Measurements from ENCODE around the gene KIF26B.

KIF26B gene

DNA sequence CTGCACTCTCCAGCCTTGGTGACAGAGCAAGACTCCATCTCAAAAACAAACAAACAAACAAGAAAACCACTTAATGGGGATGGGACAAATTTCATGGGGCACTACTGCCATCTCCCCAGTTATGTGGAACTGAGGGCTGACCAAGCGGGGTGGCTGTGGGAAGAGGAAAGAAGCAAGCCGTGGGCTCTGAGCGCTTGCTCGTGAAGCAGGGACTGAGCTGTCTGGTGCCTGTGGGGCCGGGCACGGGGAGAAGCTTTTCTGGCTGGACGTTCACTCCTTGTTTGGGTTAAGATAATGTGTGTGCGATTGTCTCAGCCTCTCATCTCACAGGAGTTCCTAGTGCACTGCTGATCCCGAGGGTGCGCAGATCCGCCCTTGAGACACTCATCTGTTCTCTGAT lies 22.0 kb upstream of the KIF26B start:
- DNase-seq (ENCODE audit: low read depth in 2 of 2): no peak

DNA sequence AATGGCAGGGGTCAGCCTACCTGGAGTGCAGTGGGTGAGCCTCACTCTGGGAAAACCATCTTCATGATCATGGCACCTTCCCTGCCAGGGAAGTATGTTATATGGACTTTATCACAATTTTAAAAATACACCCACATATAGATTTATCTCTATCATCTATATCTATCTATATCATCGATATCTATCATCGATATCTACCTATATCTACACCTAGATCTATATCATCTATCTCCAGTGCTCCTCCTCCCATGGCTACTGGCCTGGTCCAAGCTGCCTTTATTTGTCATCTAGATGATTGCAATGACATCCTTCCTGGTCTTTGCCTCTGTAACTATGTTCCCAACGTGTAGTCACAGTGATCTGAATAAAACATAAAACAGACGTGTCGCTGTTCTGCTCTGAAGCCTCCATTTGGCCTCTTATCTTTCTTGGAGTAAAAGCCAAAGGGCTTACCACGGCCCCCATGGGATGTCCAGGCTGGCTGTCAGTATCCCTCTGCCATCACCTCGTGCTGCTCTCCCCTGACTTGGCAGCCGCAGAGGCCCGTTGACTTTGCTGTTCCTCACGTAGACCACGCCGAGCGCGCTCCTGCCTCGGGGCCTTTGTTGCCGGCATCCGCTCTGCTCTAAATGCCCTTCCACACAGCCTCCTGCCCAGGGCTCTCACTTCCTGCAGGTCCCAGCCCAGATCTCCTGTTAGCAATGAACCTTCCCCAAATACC lies 20.6 kb upstream of the KIF26B start:
- DNase-seq (ENCODE audit: low read depth in 2 of 2): no peak

DNA sequence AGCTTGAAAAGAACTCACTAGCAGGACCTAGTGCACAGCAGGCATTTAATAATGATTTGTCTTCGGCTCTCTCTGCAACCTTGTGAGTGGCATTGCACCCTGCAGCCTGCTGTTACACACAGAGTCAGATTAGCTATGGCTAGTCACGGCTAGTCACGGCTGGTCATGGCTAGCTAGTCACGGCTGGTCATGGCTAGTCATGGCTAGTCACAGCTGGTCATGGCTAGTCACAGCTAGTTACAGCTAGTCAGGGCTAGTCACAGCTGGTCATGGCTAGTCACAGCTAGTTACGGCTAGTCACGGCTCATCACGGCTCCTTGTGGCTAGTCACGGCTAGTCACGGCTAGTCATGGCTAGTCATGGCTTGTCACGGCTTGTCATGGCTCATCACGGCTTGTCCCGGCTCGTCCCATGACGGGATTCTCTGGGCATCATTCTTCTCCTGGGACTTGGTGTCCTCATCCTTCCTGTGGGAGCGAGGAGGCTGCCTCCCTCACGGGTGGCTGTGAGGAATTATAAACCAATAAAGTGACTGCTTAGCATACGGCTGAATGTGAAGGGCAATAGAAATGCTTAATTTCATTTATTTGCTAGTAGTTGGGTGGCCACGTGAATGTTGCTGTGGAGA lies 12.5 kb upstream of the KIF26B start:
- DNase-seq (ENCODE audit: low read depth in 2 of 2): no peak

DNA sequence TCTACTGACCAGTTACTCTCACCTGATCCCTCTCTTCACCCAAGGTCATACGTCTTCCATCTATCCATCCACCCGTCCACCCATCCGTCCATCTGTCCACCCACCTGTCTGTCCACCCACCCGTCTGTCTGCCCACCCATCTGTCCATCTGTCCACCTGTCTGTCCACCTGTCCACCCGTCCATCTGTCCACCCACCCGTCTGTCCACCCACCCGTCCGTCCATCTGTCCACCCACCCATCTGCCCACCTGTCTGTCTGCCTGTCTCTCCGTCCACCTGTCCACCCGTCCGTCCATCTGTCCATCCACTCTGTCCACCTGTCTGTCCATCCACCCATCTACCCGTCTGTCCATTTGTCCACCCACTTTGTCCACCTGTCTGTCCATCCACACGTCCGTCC lies 11.8 kb upstream of the KIF26B start:
- DNase-seq (ENCODE audit: low read depth in 2 of 2): no peak

GRCh38 chr1:245143849-245144248 lies 10.9 kb upstream of the KIF26B start:
- no peak for DNase-seq (ENCODE audit: low read depth in 2 of 2)

GRCh38 chr1:245148069-245148468 lies 6.7 kb upstream of the KIF26B start:
- no peak for DNase-seq (ENCODE audit: low read depth in 2 of 2)

- DNase-seq (ENCODE audit: low read depth in 2 of 2): no peak
These were observed 5.9 kb upstream of the KIF26B start for GRCh38 chr1:245148861-245149260.

GRCh38 chr1:245153081-245153551 lies 1.7 kb upstream of the KIF26B start:
- no peak for DNase-seq (ENCODE audit: low read depth in 2 of 2)

GRCh38 chr1:245153552-245154428 lies 995 bp upstream of the KIF26B start:
- no peak for DNase-seq (ENCODE audit: low read depth in 2 of 2)

DNA sequence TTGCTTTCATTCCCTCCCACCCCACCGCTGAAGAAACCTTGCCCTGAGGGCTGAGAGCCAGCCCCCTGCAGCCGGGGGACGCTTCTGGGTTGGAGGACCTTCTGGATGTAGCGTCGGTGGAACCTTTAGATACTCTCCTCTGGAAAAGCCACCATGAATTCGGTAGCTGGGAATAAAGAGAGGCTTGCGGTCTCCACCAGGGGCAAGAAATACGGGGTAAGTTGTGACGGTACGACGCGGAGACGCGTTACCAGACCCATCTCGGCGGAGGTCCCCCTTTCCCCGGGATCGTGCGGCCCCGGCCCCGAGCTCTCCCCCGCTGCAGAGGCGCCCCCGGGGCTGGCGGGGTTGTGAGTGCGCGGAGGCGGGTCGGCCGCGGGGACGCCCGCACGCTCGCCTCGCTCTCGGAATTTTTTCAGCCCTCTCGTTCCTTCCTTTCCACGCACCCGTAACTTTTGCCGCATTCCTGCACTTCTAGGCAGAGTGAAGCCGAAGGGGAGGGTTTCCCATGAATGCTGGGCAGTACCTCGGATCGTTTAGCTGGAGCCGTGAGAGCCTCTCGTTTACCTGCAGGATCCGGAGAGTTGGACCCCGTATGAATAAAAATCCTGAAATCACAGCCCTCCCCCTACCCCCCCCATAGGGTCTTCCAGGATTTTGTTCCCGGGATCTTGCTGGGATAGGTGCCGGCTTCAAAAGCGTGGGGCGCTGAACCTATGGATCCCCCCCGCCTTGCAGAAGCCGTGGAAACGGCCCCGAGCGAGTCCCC lies 671 bp downstream of the KIF26B start:
- DNase-seq (ENCODE audit: low read depth in 2 of 2): no peak

- DNase-seq (ENCODE audit: low read depth in 2 of 2): peak; percentile 72 to 83
These were observed 1.4 kb downstream of the KIF26B start for GRCh38 chr1:245156041-245156735.

GRCh38 chr1:245156736-245157505 lies 2.1 kb downstream of the KIF26B start:
- no peak for DNase-seq (ENCODE audit: low read depth in 2 of 2)

GRCh38 chr1:245158913-245159312 lies 4.1 kb downstream of the KIF26B start:
- no peak for DNase-seq (ENCODE audit: low read depth in 2 of 2)

DNA sequence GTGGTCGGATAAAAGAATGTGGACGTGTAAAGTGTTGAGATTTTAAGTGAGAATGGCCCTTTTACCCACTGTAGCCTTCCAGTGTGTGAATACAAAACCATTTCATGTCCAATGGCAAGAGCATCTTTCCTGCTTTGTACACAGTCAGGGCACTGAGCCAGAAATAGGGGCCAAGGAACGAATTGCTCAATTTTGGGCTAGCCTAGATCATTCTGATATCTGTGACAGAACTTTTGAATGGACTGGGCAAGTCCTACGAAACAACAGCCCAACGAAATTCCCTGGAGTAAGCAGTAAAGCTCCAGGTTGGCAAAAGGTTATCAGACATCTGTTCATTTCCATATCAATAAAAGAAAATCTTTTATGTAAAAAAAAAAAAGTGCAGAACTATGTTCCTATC lies 5.5 kb downstream of the KIF26B start:
- DNase-seq (ENCODE audit: low read depth in 2 of 2): no peak

- no peak for DNase-seq (ENCODE audit: low read depth in 2 of 2)
These were observed 6.1 kb downstream of the KIF26B start for GRCh38 chr1:245160741-245161400.

GRCh38 chr1:245161866-245162265 lies 7.1 kb downstream of the KIF26B start:
- DNase-seq (ENCODE audit: low read depth in 2 of 2): no peak

DNA sequence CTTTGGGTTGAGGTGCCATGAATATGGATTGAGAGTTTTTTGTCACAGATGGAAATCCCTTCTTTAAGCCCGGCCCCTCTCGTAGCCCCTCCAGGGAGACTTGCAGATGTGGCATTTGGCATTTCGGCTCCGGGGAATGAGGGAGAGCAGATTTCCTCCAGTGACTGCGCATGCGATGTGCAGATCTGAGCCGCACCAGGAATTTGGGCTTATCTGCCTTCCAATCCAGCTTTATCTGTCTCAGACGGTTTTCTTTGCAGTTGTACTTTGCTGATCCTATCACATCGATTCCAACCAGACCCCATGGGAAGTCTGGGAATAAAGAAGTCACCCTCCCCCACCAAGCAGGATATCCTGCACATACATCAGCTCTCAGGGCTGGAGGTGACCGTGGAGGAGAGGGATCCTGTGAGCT lies 11.7 kb downstream of the KIF26B start:
- DNase-seq (ENCODE audit: low read depth in 2 of 2): no peak

DNA sequence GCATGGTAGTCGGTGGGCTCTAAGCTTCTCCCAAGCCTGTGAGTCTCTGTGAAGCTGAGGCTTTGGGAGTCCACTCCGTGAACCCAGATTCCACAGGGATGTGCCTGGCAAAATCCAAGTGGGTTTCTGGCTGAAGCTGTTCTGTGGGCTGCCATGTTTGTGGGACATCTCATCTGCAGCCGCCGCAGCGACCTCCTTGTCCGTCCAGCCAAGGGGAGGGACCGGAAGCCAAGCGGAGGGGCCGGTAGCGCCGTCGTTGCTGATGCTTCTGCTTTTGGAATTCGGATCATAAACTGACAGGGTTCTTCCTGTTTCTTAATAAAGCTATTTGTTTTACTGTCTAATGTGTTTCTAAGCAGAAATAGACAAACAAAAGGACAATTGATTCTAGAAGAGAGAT lies 13.3 kb downstream of the KIF26B start:
- no peak for DNase-seq (ENCODE audit: low read depth in 2 of 2)

DNA sequence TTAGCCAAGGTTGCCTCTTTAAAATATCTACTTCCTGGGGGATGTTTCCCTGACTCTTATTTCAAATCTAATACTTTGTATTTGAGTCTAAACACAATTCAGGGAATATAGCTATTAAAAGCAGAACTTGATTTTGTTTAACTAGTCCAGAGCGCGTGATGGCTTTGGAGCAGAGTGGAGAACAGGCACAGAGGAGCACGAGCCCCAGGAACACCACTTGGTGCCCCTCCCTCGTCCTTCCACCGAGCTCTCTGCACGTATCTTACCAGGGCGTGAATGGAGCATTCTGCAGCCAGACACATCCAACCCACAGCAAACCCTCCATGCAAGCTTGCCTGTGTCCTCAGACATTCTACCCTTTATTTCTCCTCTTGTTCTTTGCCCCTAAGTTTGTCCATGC lies 14.1 kb downstream of the KIF26B start:
- DNase-seq (ENCODE audit: low read depth in 2 of 2): no peak

DNA sequence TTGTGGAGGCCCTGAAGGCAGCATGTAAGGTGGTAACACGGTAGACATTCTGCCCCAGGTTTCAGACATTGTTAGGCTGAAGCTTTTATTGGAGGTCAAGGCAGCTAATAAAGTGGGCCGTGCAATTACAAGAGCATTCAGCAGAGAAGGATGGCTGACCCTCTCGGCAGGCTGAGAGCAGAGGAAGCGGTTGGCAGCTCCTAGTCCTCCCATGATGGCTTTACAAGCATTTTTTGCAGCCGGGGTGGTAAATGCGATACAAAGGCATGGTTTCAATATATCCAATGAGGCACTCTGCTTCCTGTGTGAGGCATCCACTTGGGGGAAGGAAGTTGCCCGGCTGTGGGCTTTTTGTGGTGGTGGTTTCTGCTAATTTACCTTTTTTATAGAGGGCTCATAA lies 14.6 kb downstream of the KIF26B start:
- DNase-seq (ENCODE audit: low read depth in 2 of 2): no peak

Measured in stimulated activated CD8-positive, alpha-beta memory T cell treated with anti-CD3 and anti-CD28 coated beads, Interleukin-2, amount 100 ng/mL, for 48 hours (primary cell).